GM23248 (cell line): ENCODE data around the gene RASSF8.

Experiments used
- EZH2 ChIP-seq: fragments of 200-600 bp; sonication (generic); IDR thresholded peaks from 2 replicates; pipeline ENCODE4 v1.6.1; 2018; ENCODE audit warnings: antibody characterized with exemption, mild to moderate bottlenecking; ENCODE audit not compliant: insufficient read depth, poor library complexity, severe bottlenecking
- EZH2phosphoT487 ChIP-seq: fragments of 200-600 bp; sonication (generic); IDR thresholded peaks from 2 replicates; pipeline ENCODE4 v1.6.1; 2018; ENCODE audit warnings: antibody characterized with exemption, moderate library complexity, mild to moderate bottlenecking, low read depth; ENCODE audit not compliant: insufficient read depth

DNA sequence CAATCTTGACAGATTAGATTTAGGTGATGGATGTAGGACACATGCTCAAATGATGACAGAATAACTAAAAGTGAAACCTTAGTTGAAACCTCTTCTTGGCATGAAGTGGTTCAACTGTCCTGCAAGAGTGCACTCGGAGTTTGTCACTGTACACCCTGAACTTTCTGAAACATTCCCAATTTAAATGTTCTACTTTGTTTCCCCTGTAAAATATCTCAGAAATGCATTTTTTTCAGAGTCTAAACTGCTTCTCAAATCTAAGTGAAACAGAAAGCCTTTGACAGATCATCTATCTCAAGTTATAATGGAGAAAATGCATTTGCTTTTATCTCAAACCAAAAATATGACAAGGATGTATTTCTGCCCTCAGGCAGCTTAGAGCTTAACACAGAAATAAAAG lies 100.3 kb downstream of the RASSF8 start:
- TF ChIP-seq EZH2, result no peak
- no peak for TF ChIP-seq EZH2phosphoT487
